WTC11 (cell line): ENCODE measurements around the gene ANKRD61. TPM values are rescaled to one million over a fixed set of nuclear protein-coding genes. Genes with fewer than 3 reads are reported as not detected.

Source experiments
- ATAC-seq: fragments of 200-7000 bp; cut with Tn5 transposase; 2 replicates; pipeline ENCODE4 v1.10.0; 2021; ENCODE audit warnings: mild to moderate bottlenecking, moderate library complexity
- CTCF ChIA-PET: fragments of 300-600 bp; sonication (Branson Sonifier 250); formaldehyde crosslinking; loops from one replicate; lab custom pipeline; 2021; ENCODE audit warnings: antibody characterized with exemption; lab: Charles Lee
- POLR2A ChIA-PET: fragments of 350-600 bp; sonication (Branson Sonifier 250); formaldehyde crosslinking; loops from one replicate; lab custom pipeline; 2021; ENCODE audit warnings: antibody characterized with exemption; lab: Charles Lee
- DNase-seq: peaks from one replicate; pipeline ENCODE4 v3.0.0; 2021; ENCODE audit warnings: low spot score
- H3K27ac Mint-ChIP-seq: 2 replicates; pipeline ENCODE4 v1.8.0; 2021; ENCODE audit warnings: mixed read lengths
- H3K27me3 Mint-ChIP-seq: 2 replicates; pipeline ENCODE4 v1.8.0; 2021; ENCODE audit warnings: low read depth, mild to moderate bottlenecking, moderate library complexity, mixed read lengths
- H3K36me3 Mint-ChIP-seq: 2 replicates; pipeline ENCODE4 v1.8.0; 2021; ENCODE audit warnings: mixed read lengths
- H3K4me1 Mint-ChIP-seq: 2 replicates; pipeline ENCODE4 v1.8.0; 2022; ENCODE audit warnings: mixed read lengths
- H3K4me3 Mint-ChIP-seq: 2 replicates; pipeline ENCODE4 v1.8.0; 2021; ENCODE audit warnings: mild to moderate bottlenecking, moderate library complexity, mixed read lengths
- H3K9me3 Mint-ChIP-seq: 2 replicates; pipeline ENCODE4 v1.8.0; 2021; ENCODE audit warnings: mixed read lengths
- ATF1 ChIP-seq: sonication (generic); formaldehyde crosslinking; IDR thresholded peaks from 2 replicates; pipeline ENCODE4 v1.8.1; 2023; ENCODE audit warnings: mild to moderate bottlenecking, moderate library complexity, missing genetic modification reagents
- E2F1 ChIP-seq: sonication (generic); formaldehyde crosslinking; IDR thresholded peaks from 2 replicates; pipeline ENCODE4 v1.8.0; 2022; ENCODE audit warnings: mild to moderate bottlenecking, missing genetic modification reagents
- E2F5 ChIP-seq: sonication (generic); formaldehyde crosslinking; IDR thresholded peaks from 2 replicates; pipeline ENCODE4 v1.8.1; 2022; ENCODE audit warnings: mild to moderate bottlenecking, moderate library complexity, missing genetic modification reagents
- ETV6 ChIP-seq: sonication (generic); formaldehyde crosslinking; IDR thresholded peaks from 2 replicates; pipeline ENCODE4 v1.8.1; 2022; ENCODE audit warnings: mild to moderate bottlenecking, missing genetic modification reagents
- FOXP4 ChIP-seq: sonication (generic); formaldehyde crosslinking; IDR thresholded peaks from 2 replicates; pipeline ENCODE4 v1.8.0; 2022; ENCODE audit warnings: mild to moderate bottlenecking, missing genetic modification reagents
- HMGXB4 ChIP-seq: sonication (generic); formaldehyde crosslinking; IDR thresholded peaks from 2 replicates; pipeline ENCODE4 v1.8.1; 2023; ENCODE audit warnings: mild to moderate bottlenecking, moderate library complexity, missing genetic modification reagents
- KAT7 ChIP-seq: sonication (generic); formaldehyde crosslinking; IDR thresholded peaks from 2 replicates; pipeline ENCODE4 v1.8.1; 2023; ENCODE audit warnings: missing genetic modification reagents, mild to moderate bottlenecking, borderline replicate concordance
- MAX ChIP-seq: sonication (generic); formaldehyde crosslinking; IDR thresholded peaks from 2 replicates; pipeline ENCODE4 v1.8.0; 2022; ENCODE audit warnings: mild to moderate bottlenecking, missing genetic modification reagents
- NFATC4 ChIP-seq: fragments of 250-450 bp; sonication (Bioruptor Pico); IDR thresholded peaks from 2 replicates; pipeline ENCODE4 v1.9.0; 2021; ENCODE audit warnings: mild to moderate bottlenecking
- NFYB ChIP-seq: sonication (generic); formaldehyde crosslinking; conservative IDR thresholded peaks from 2 replicates; pipeline ENCODE4 v1.8.0; 2022; ENCODE audit warnings: low read depth, missing genetic modification reagents
- NR1H2 ChIP-seq: sonication (generic); formaldehyde crosslinking; IDR thresholded peaks from 2 replicates; pipeline ENCODE4 v1.9.0; 2021; ENCODE audit warnings: mild to moderate bottlenecking, moderate library complexity, missing genetic modification reagents
- RELA ChIP-seq: sonication (generic); formaldehyde crosslinking; IDR thresholded peaks from 2 replicates; pipeline ENCODE4 v1.8.1; 2022; ENCODE audit warnings: missing genetic modification reagents, mild to moderate bottlenecking, borderline replicate concordance
- TEAD4 ChIP-seq: sonication (generic); formaldehyde crosslinking; IDR thresholded peaks from 2 replicates; pipeline ENCODE4 v1.8.0; 2022; ENCODE audit warnings: mild to moderate bottlenecking, missing genetic modification reagents
- ZMAT4 ChIP-seq: fragments of 250-450 bp; sonication (Bioruptor Pico); IDR thresholded peaks from 2 replicates; pipeline ENCODE4 v1.9.0; 2021; ENCODE audit warnings: mild to moderate bottlenecking
- ZNF423 ChIP-seq: fragments of 250-450 bp; sonication (Bioruptor Pico); IDR thresholded peaks from 2 replicates; pipeline ENCODE4 v2.1.2; 2022; ENCODE audit warnings: mild to moderate bottlenecking, moderate library complexity
- ZNF671 ChIP-seq: fragments of 250-450 bp; sonication (Bioruptor Pico); IDR thresholded peaks from 2 replicates; pipeline ENCODE4 v1.8.0; 2021; ENCODE audit warnings: mild to moderate bottlenecking
- total RNA-seq: library from RNA; stranded (reverse); gene quantifications from 3 replicates; pipeline ENCODE4 v1.2.3, GENCODE V29; 2021
- TF ChIP-seq, protein P1 (sequence below): sonication (generic); formaldehyde crosslinking; IDR thresholded peaks from 2 replicates; pipeline ENCODE4 v1.8.1; 2023; ENCODE audit warnings: mild to moderate bottlenecking, missing genetic modification reagents
- TF ChIP-seq, protein P2 (sequence below): sonication (generic); formaldehyde crosslinking; IDR thresholded peaks from 2 replicates; pipeline ENCODE4 v1.8.1; 2023; ENCODE audit warnings: mild to moderate bottlenecking, missing genetic modification reagents, moderate library complexity
- TF ChIP-seq, protein P3 (sequence below): fragments of 250-450 bp; sonication (Bioruptor Pico); IDR thresholded peaks from 2 replicates; pipeline ENCODE4 v1.8.0; 2021; ENCODE audit warnings: mild to moderate bottlenecking
- TF ChIP-seq, protein P4 (sequence below): fragments of 250-450 bp; sonication (Bioruptor Pico); IDR thresholded peaks from 2 replicates; pipeline ENCODE4 v1.9.0; 2021; ENCODE audit warnings: mild to moderate bottlenecking, borderline replicate concordance

The ANKRD61 gene
- total RNA-seq, 1 experiment from 2014 or later = not detected

DNA sequence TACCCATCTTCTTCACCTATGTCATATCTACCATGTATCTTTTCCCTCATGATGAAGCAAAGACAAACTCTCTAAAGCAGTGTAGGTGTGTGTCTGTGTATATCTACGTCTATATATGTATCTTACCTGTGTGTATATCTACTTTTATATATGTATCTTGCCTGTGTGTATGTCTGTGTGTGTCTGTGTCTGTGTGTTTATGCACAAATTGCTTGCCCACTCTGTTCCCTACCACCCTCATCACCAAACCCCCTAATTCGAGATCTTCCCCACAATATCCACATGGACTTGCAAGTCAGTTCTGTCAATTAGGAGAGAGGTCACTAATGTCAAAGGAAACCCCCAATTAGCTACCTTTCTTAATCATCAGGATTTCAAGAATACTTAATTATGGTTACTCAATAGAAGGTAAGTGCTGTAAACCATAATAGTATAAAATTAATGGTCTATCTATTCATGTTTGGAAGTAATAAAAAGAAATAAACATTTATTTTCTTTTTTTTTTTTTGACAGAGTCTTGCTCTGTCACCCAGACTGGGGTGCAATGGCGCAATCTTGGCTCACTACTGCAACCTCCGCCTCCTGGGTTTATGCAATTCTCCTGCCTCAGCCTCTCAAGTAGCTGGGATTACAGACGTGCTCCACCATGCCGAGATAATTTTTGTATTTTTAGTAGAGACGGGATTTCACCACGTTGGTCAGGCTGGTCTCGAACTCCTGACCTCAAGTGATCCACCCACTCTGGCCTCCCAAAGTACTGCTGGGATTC lies 43.6 kb downstream of the ANKRD61 start:
- DNase-seq (no peak), ATAC-seq (no peak)
- Mint-ChIP-seq H3K9me3 (no peaks in the 10 kb centered on the region), H3K4me1 (no peaks in the 10 kb centered on the region), H3K36me3 (no peaks in the 10 kb centered on the region), H3K27me3 (no peaks in the 10 kb centered on the region), H3K27ac (no peak overlapping the region), H3K4me3 (no peak overlapping the region)
- CTCF ChIA-PET = no interaction called here
- TF ChIP-seq, protein P1, sequence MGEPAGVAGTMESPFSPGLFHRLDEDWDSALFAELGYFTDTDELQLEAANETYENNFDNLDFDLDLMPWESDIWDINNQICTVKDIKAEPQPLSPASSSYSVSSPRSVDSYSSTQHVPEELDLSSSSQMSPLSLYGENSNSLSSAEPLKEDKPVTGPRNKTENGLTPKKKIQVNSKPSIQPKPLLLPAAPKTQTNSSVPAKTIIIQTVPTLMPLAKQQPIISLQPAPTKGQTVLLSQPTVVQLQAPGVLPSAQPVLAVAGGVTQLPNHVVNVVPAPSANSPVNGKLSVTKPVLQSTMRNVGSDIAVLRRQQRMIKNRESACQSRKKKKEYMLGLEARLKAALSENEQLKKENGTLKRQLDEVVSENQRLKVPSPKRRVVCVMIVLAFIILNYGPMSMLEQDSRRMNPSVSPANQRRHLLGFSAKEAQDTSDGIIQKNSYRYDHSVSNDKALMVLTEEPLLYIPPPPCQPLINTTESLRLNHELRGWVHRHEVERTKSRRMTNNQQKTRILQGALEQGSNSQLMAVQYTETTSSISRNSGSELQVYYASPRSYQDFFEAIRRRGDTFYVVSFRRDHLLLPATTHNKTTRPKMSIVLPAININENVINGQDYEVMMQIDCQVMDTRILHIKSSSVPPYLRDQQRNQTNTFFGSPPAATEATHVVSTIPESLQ (CRISPR knock-in tag) = no peak
- TF ChIP-seq TEAD4 (no peak), NFATC4 (CRISPR knock-in tag) (no peak), MAX (CRISPR knock-in tag) (no peak), KAT7 (CRISPR knock-in tag) (no peak), ZMAT4 (CRISPR knock-in tag) (no peak), NR1H2 (CRISPR knock-in tag) (no peak), ZNF423 (no peak), NFYB (CRISPR knock-in tag) (no peak), FOXP4 (CRISPR knock-in tag) (no peak), ZNF671 (no peak), E2F5 (CRISPR knock-in tag) (no peak), HMGXB4 (CRISPR knock-in tag) (no peak), E2F1 (CRISPR knock-in tag) (no peak), RELA (CRISPR knock-in tag) (no peak), ATF1 (CRISPR knock-in tag) (no peak), ETV6 (CRISPR knock-in tag) (no peak)
- TF ChIP-seq, protein P2, sequence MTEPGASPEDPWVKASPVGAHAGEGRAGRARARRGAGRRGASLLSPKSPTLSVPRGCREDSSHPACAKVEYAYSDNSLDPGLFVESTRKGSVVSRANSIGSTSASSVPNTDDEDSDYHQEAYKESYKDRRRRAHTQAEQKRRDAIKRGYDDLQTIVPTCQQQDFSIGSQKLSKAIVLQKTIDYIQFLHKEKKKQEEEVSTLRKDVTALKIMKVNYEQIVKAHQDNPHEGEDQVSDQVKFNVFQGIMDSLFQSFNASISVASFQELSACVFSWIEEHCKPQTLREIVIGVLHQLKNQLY (CRISPR knock-in tag) = no peak
- TF ChIP-seq, protein P3, sequence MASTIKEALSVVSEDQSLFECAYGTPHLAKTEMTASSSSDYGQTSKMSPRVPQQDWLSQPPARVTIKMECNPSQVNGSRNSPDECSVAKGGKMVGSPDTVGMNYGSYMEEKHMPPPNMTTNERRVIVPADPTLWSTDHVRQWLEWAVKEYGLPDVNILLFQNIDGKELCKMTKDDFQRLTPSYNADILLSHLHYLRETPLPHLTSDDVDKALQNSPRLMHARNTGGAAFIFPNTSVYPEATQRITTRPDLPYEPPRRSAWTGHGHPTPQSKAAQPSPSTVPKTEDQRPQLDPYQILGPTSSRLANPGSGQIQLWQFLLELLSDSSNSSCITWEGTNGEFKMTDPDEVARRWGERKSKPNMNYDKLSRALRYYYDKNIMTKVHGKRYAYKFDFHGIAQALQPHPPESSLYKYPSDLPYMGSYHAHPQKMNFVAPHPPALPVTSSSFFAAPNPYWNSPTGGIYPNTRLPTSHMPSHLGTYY (CRISPR knock-in tag) = no peak
- TF ChIP-seq, protein P4, sequence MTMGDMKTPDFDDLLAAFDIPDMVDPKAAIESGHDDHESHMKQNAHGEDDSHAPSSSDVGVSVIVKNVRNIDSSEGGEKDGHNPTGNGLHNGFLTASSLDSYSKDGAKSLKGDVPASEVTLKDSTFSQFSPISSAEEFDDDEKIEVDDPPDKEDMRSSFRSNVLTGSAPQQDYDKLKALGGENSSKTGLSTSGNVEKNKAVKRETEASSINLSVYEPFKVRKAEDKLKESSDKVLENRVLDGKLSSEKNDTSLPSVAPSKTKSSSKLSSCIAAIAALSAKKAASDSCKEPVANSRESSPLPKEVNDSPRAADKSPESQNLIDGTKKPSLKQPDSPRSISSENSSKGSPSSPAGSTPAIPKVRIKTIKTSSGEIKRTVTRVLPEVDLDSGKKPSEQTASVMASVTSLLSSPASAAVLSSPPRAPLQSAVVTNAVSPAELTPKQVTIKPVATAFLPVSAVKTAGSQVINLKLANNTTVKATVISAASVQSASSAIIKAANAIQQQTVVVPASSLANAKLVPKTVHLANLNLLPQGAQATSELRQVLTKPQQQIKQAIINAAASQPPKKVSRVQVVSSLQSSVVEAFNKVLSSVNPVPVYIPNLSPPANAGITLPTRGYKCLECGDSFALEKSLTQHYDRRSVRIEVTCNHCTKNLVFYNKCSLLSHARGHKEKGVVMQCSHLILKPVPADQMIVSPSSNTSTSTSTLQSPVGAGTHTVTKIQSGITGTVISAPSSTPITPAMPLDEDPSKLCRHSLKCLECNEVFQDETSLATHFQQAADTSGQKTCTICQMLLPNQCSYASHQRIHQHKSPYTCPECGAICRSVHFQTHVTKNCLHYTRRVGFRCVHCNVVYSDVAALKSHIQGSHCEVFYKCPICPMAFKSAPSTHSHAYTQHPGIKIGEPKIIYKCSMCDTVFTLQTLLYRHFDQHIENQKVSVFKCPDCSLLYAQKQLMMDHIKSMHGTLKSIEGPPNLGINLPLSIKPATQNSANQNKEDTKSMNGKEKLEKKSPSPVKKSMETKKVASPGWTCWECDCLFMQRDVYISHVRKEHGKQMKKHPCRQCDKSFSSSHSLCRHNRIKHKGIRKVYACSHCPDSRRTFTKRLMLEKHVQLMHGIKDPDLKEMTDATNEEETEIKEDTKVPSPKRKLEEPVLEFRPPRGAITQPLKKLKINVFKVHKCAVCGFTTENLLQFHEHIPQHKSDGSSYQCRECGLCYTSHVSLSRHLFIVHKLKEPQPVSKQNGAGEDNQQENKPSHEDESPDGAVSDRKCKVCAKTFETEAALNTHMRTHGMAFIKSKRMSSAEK (CRISPR knock-in tag) = no peak
- POLR2A ChIA-PET = no interaction called here
